ENCODE data around the gene RSAD1.

RSAD1 gene

GRCh38 chr17:50498021-50498874 lies 19.6 kb downstream of the RSAD1 start:
- DNase-seq = no peak

- DNase-seq = no peak
These were observed 20.6 kb downstream of the RSAD1 start for GRCh38 chr17:50499270-50499669.

DNA sequence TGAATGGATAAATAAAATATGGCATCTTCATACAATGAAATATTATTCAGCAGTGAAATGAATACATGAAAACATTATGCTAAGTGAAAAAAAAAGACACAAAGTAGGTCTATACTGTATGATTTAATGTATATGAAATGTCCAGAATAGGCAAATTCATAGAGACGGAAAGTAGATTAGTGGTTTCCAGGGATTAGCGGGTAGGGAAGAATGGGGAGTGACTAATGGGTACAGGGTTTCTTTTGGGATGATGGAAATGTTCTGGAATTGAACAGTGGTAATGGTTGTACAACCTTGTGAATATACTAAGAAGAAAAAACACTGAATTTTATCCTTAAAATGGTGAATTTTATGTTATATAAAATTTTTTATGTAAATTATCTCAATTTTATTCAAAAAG lies 21.1 kb downstream of the RSAD1 start:
- DNase-seq = no peak

DNA sequence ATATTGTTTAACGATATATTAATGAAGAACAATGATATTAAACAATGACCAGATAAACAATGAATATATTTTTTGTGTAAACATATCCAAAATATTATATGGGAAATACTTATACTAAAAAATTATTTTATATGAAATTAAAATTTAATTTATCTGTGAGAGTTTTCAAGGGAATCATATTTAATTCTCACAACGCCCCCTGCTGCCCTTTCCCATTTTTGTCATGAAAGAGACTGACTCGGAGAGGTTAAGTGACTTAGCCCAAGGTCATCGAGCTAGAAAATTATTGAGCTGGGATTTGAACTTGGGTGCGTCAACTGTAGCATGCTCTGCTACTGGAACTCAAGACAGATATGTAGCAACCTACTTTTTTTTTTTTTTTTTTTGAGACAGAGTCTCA lies 22.4 kb downstream of the RSAD1 start:
- DNase-seq = no peak

- DNase-seq = no peak
These were observed 23.8 kb downstream of the RSAD1 start for GRCh38 chr17:50502301-50502990.

GRCh38 chr17:50505591-50506130 lies 27.0 kb downstream of the RSAD1 start:
- no peak for DNase-seq

- DNase-seq = no peak
These were observed 27.6 kb downstream of the RSAD1 start for GRCh38 chr17:50506298-50506697.

DNA sequence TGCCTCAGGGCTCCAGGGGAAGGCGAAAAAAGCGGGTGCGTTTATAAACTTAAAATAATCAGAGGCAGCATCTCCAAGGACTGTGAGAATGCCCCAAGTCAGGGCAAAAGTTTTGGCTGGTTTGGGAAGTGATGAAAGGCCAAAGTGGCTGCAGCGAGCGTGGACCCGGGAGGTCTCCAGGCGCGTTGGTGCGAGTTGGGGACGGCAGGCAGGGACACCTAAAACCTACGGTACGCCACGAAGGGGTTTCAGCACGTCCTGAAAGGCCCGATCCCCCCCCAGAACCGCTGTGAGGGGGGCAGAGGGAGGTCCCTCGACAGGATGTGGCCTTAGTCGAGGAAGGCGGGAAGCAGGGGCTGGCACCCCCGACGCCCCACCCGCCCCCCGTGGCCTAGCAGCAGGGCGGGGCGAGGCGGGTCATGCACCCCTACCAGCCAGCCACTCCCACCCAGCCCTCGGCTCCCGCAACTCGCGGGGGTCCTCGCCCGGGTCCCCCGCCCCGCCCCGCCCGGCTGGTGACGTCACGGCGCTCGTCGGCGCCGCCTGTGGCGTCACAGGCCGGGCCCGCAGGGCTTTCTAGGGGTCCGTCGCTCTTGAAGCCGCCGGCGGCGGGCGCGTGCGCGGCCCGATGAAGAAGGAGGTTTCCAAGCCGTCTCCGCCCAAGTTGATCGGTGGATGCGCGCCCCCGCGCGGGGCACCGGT lies 29.4 kb downstream of the RSAD1 start, which contains the start of gene MYCBPAP:
MYCBPAP (plus strand) TSS at position 569 of the 702 bp plus-strand sequence. CDS start 236 bp downstream, outside the sequence.
- peak; percentile 55 for DNase-seq

DNA sequence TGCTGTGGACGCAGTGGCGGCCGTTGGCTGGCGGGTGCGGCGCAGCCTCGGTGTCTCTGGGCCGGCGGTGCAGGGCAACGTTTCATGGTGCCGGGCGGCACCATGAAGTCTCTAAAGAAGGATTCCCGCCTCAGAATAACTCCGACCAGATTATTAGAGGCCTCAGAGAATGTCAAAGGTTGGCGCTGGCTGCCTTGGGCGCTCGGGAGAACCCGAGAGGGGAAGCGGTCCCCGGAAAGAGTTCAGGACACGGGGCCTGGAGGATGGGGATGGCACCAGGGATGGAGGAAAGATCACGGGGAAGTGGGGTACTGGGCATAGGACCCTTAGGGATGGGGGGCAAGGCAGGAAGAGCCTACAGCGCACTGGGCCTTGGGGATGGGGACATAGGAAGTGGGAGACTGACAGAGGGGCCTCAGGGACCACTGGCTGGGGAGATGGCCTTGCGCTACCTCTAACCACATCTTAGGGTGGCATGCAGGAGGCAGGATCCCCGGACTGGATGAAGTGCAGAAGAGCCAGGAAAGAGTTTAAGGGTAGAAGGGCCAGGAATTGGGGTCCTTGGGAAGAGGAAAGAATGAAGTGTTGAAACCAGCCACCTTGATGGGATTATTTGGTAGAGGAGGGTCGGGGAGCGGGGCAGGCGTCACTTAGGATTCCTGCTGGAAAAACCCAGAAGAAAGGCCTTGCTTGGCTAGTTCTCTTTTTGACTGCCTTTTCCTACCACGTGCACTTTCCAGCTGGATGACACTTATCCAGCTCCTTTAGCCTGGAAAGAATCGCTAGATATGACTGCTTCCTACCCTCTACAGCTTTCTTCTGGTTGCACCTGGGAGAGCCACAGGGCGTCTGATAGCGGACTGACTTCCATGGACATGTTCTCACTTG lies 30.2 kb downstream of the RSAD1 start:
- no peak for DNase-seq

DNA sequence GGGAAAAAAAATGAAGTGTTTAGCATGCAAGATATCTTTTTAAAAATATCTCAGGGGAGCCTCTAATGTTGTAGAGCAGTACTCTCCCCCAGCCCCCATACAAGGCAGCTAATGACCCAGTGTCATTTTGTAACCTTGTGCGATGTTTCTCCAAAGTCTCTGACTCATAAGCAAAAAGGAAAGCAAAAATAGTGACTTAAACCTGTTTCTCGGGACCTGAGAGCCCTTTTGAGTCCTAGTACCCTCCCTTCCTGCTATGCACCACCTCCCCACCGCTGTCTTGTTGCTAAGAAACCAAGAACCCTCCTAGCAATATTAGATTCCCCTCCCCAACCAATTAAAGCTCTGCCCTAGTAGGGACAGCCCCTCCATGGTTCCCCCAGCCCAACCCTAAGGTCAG lies 32.4 kb downstream of the RSAD1 start:
- no peak for DNase-seq

- DNase-seq = no peak
These were observed 34.8 kb downstream of the RSAD1 start for GRCh38 chr17:50513495-50513894.

DNA sequence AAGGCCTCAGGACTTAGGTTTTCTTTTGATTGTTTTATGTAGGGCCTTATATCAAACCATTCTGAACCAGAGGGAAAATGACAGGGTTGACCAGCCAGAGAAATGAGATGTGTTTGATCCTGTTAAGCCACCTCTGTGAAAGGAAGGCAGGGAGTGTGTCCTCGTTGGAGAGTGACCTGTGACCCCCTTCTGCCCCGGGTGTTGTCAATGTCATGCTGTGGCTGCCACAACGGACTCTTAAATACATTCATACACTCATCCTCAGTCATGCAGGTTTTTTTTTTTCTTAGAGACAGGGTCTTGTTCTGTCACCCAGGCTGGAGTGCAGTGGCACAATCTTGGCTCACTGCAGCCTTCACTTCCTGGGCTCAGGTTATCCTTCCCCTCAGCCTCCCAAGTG lies 35.7 kb downstream of the RSAD1 start:
- DNase-seq = no peak

GRCh38 chr17:50514936-50515702 lies 36.5 kb downstream of the RSAD1 start:
- DNase-seq = no peak

DNA sequence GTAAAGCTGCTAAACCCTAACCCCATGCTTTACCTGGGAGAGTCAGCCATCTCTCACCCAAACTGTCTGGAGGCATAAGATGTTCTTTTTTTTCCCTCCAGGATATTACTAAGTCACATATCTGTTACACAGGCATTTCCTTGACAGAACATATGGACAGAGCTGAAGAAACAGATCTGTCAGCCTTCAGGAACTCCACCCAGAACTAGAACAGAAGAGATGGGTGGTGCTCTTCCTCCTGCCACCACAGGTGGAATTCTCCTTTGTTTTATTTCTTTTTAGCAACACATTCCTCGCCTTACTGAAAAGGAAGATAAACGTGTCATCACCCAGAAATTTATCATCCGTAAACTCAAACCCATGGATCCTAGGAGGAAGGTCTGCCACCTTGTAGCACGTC lies 38.4 kb downstream of the RSAD1 start:
- DNase-seq = no peak

- no peak for DNase-seq
These were observed 39.1 kb downstream of the RSAD1 start for GRCh38 chr17:50517504-50518383.

- DNase-seq = no peak
These were observed 39.8 kb downstream of the RSAD1 start for GRCh38 chr17:50518384-50519023.

GRCh38 chr17:50519141-50519834 lies 40.6 kb downstream of the RSAD1 start:
- no peak for DNase-seq

GRCh38 chr17:50520483-50520882 lies 41.8 kb downstream of the RSAD1 start:
- DNase-seq = no peak

DNA sequence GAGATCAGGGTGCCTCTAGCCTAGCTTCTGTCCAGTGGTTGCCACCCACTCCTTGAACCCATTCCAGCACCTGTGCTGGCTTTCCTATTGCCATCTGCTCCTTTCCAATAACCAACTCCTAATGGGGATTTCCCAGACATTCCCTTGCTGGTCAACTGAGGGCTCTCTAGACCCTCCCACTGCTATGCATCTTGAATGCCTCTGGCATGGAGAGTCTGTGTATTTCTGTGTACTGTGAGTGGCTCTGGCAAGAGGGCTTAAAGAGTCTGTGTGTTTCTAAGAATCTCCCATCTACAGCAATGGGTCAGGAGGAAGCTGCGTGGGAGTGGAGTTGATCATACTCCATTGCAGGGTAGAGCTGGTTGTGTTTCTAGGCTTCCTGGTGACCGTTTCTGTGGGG lies 42.9 kb downstream of the RSAD1 start:
- DNase-seq = no peak

All from activated T-cell treated with anti-CD3 and anti-CD28 coated beads for 4 hours (primary cell).